ENCODE measurements around the gene SPRY1. TPM values are rescaled to one million over a fixed set of nuclear protein-coding genes. Genes with fewer than 3 reads are reported as not detected.

The SPRY1 gene
- total and polyA plus RNA-seq, 2 experiments from 2014 or later: 1.3 to 3.9 TPM

GRCh38 chr4:123435246-123436113, 38.9 kb downstream of the SPRY1 start:
- 88 to 90% methylated on average over 20 to 43 of the region's 43 CpGs for WGBS, 2 experiments (ENCODE audit: low coverage in 1 of 2, low lambda C conversion rate in 2 of 2, missing lambda C conversion rate in 2 of 2)
- Histone ChIP-seq H3K9me2 (ENCODE audit: insufficient read depth) (no peaks in the 10 kb centered on the region), H2AFZ (no peak overlapping the region)

GRCh38 chr4:123438031-123438430, 41.4 kb downstream of the SPRY1 start:
- WGBS, 2 experiments (ENCODE audit: low coverage in 1 of 2, low lambda C conversion rate in 2 of 2, missing lambda C conversion rate in 2 of 2): 38 to 40% methylated on average over 3 of the region's 3 CpGs
- Histone ChIP-seq H4K20me1 (ENCODE audit: insufficient read depth) (no peaks in the 10 kb centered on the region), H3K4me2 (ENCODE audit: unreplicated experiment) (no peak overlapping the region), H3K9me2 (ENCODE audit: insufficient read depth) (no peaks in the 10 kb centered on the region), H3K79me2 (ENCODE audit: insufficient read depth) (no peaks in the 10 kb centered on the region), H3K4me1 (ENCODE audit: insufficient read depth) (no peaks in the 10 kb centered on the region), H3K36me3 (ENCODE audit: low read depth) (no peaks in the 10 kb centered on the region), H3K27ac (no peak overlapping the region), H3F3A (ENCODE audit: insufficient read depth) (no peaks in the 10 kb centered on the region), H3K27me3 (replicated peaks; ENCODE audit: insufficient read depth) (no peaks in the 10 kb centered on the region; the same call in 1 of the 2 replicates), H2AFZ (peak overlapping the region; percentile 24; the same call in 1 of the 2 replicates), H3K9me3 (ENCODE audit: low read depth) (no peaks in the 10 kb centered on the region), H3K4me3 (no peak overlapping the region), H3K9ac (no peak overlapping the region)
- TF ChIP-seq EZH2 (IDR thresholded peaks at IDR 0.05; ENCODE audit: insufficient read depth, poor library complexity, severe bottlenecking): no peak
- no peak for TF ChIP-seq EZH2phosphoT487 (IDR thresholded peaks at IDR 0.05; ENCODE audit: insufficient read depth, low read depth)
- no peak for DNase-seq
- in situ Hi-C loops (cut with MboI): no loop called here

More at GRCh38 chr4:123435246-123436113, 38.9 kb downstream of the SPRY1 start:
- TF ChIP-seq EZH2phosphoT487 (IDR thresholded peaks at IDR 0.05; ENCODE audit: insufficient read depth, low read depth) (no peak), EZH2 (IDR thresholded peaks at IDR 0.05; ENCODE audit: insufficient read depth, poor library complexity, severe bottlenecking) (no peak)
- Histone ChIP-seq H3K4me1 (ENCODE audit: insufficient read depth) (no peaks in the 10 kb centered on the region), H3K27ac (no peak overlapping the region), H4K20me1 (ENCODE audit: insufficient read depth) (no peaks in the 10 kb centered on the region), H3K4me2 (ENCODE audit: unreplicated experiment) (no peak overlapping the region), H3K36me3 (ENCODE audit: low read depth) (no peaks in the 10 kb centered on the region), H3F3A (ENCODE audit: insufficient read depth) (no peaks in the 10 kb centered on the region), H3K9ac (no peak overlapping the region), H3K27me3 (replicated peaks; ENCODE audit: insufficient read depth) (no peaks in the 10 kb centered on the region; the same call in 1 of the 2 replicates), H3K9me3 (ENCODE audit: low read depth) (no peaks in the 10 kb centered on the region), H3K4me3 (no peak overlapping the region), H3K79me2 (ENCODE audit: insufficient read depth) (no peaks in the 10 kb centered on the region)
- in situ Hi-C loops (cut with MboI): no loop called here
- no peak for DNase-seq

- no peak for DNase-seq
- WGBS, 2 experiments (ENCODE audit: low coverage in 1 of 2, low lambda C conversion rate in 2 of 2, missing lambda C conversion rate in 2 of 2): 49 to 56% methylated on average over 5 of the region's 5 CpGs
- no peaks in the 10 kb centered on the region for H3K27me3 ChIP-seq (replicated peaks; ENCODE audit: insufficient read depth)
- no peak overlapping the region for H3K27ac ChIP-seq
- no peak overlapping the region for H3K4me2 ChIP-seq (ENCODE audit: unreplicated experiment)
- H3K4me3 ChIP-seq: no peak overlapping the region
- no peaks in the 10 kb centered on the region for H3K79me2 ChIP-seq (ENCODE audit: insufficient read depth)
- H3F3A ChIP-seq (ENCODE audit: insufficient read depth): no peaks in the 10 kb centered on the region
- no peaks in the 10 kb centered on the region for H3K4me1 ChIP-seq (ENCODE audit: insufficient read depth)
- H2AFZ ChIP-seq: no peak overlapping the region
- TF ChIP-seq EZH2phosphoT487 (IDR thresholded peaks at IDR 0.05; ENCODE audit: insufficient read depth, low read depth) (no peak), EZH2 (IDR thresholded peaks at IDR 0.05; ENCODE audit: insufficient read depth, poor library complexity, severe bottlenecking) (no peak)
- no peaks in the 10 kb centered on the region for H3K36me3 ChIP-seq (ENCODE audit: low read depth)
- H4K20me1 ChIP-seq (ENCODE audit: insufficient read depth): no peaks in the 10 kb centered on the region
- H3K9me2 ChIP-seq (ENCODE audit: insufficient read depth): no peaks in the 10 kb centered on the region
- no peaks in the 10 kb centered on the region for H3K9me3 ChIP-seq (ENCODE audit: low read depth)
- H3K9ac ChIP-seq: no peak overlapping the region
- in situ Hi-C loops (cut with MboI): no loop called here
Measured at GRCh38 chr4:123443401-123444289, 47.0 kb downstream of the SPRY1 start.

GRCh38 chr4:123444290-123444731, 47.7 kb downstream of the SPRY1 start:
- Histone ChIP-seq H3K4me1 (ENCODE audit: insufficient read depth) (no peaks in the 10 kb centered on the region), H3K4me2 (ENCODE audit: unreplicated experiment) (no peak overlapping the region), H3K27me3 (replicated peaks; ENCODE audit: insufficient read depth) (no peaks in the 10 kb centered on the region), H3K9me3 (ENCODE audit: low read depth) (no peaks in the 10 kb centered on the region), H3K4me3 (no peak overlapping the region), H3K27ac (no peak overlapping the region), H3K9ac (no peak overlapping the region), H3F3A (ENCODE audit: insufficient read depth) (no peaks in the 10 kb centered on the region), H3K79me2 (ENCODE audit: insufficient read depth) (no peaks in the 10 kb centered on the region), H2AFZ (no peak overlapping the region), H3K9me2 (ENCODE audit: insufficient read depth) (no peaks in the 10 kb centered on the region), H3K36me3 (ENCODE audit: low read depth) (no peaks in the 10 kb centered on the region), H4K20me1 (ENCODE audit: insufficient read depth) (no peaks in the 10 kb centered on the region)
- 70 to 75% methylated on average over 10 of the region's 10 CpGs for WGBS, 2 experiments (ENCODE audit: low coverage in 1 of 2, low lambda C conversion rate in 2 of 2, missing lambda C conversion rate in 2 of 2)
- no peak for DNase-seq
- in situ Hi-C loops (cut with MboI): no loop called here
- TF ChIP-seq EZH2 (IDR thresholded peaks at IDR 0.05; ENCODE audit: insufficient read depth, poor library complexity, severe bottlenecking): no peak
- no peak for TF ChIP-seq EZH2phosphoT487 (IDR thresholded peaks at IDR 0.05; ENCODE audit: insufficient read depth, low read depth)

Measured in GM23248 (cell line).